Activated naive CD4-positive, alpha-beta T cell treated with anti-CD3 and anti-CD28 coated beads, Interleukin-2, amount 50 U/mL, for 24 hours (primary cell): ENCODE results near the gene SLC5A6.

Source experiments
- H3K27ac Mint-ChIP-seq: one replicate; pipeline ENCODE4 v1.8.0; 2021; ENCODE audit warnings: mild to moderate bottlenecking, mixed read lengths
- H3K27me3 Mint-ChIP-seq: one replicate; pipeline ENCODE4 v1.8.0; 2021; ENCODE audit warnings: mixed read lengths
- H3K36me3 Mint-ChIP-seq: one replicate; pipeline ENCODE4 v1.8.0; 2021; ENCODE audit warnings: mixed read lengths
- H3K4me1 Mint-ChIP-seq: one replicate; pipeline ENCODE4 v1.8.0; 2021; ENCODE audit warnings: mixed read lengths
- H3K4me3 Mint-ChIP-seq: one replicate; pipeline ENCODE4 v1.8.0; 2021; ENCODE audit warnings: mild to moderate bottlenecking, mixed read lengths
- H3K9me3 Mint-ChIP-seq: one replicate; pipeline ENCODE4 v1.8.0; 2021; ENCODE audit warnings: mixed read lengths

Gene SLC5A6

DNA sequence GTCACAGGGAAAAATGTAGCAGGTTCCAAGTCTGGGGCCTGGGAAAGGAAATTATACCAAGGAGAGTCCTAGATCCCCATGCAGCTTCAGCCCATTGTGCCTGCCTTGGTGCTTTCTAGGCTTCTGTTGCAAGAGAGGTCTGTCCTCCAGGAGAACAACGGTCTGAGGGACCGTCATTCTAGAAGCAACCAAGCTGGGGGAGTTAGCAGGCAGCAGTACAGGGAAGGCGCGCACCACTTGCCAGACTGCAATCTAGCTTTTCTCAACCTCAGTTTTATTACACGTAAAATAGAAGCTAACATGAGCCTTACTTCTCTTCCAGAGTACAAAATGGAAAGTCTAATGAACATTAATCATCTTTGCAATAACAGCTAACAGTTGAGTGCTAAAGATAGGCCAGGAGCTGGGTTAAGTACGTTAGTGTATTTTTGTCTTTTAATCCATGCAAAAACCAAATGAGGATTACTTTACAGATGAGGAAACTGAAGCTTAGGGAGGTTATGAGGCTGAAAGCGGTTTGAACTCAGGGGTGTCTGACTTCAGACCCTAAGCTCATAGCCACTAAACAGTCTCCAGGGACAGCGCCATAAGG is 61.3 kb downstream of the SLC5A6 start:
- no peak overlapping the region for H3K27ac Mint-ChIP-seq
- no peaks in the 10 kb centered on the region for H3K27me3 Mint-ChIP-seq
- H3K9me3 Mint-ChIP-seq = no peaks in the 10 kb centered on the region
- no peaks in the 10 kb centered on the region for H3K36me3 Mint-ChIP-seq
- H3K4me1 Mint-ChIP-seq = no peaks in the 10 kb centered on the region
- no peak overlapping the region for H3K4me3 Mint-ChIP-seq
